Activated naive CD8-positive, alpha-beta T cell treated with anti-CD3 and anti-CD28 coated beads for 36 hours (primary cell): ENCODE results near the gene GALNT2. TPM values are rescaled to one million over a fixed set of nuclear protein-coding genes. Genes with fewer than 3 reads are reported as not detected.

Experiments
- DNase-seq: peaks from one replicate; pipeline ENCODE4 v3.0.0; 2021
- H3K27ac Mint-ChIP-seq: one replicate; pipeline ENCODE4 v1.8.0; 2022; ENCODE audit warnings: mild to moderate bottlenecking, moderate library complexity, mixed read lengths
- H3K27me3 Mint-ChIP-seq: one replicate; pipeline ENCODE4 v1.8.0; 2022; ENCODE audit warnings: mild to moderate bottlenecking, mixed read lengths
- H3K36me3 Mint-ChIP-seq: one replicate; pipeline ENCODE4 v1.8.0; 2021; ENCODE audit warnings: mild to moderate bottlenecking, mixed read lengths
- H3K4me1 Mint-ChIP-seq: one replicate; pipeline ENCODE4 v1.8.0; 2021; ENCODE audit warnings: mixed read lengths
- H3K4me3 Mint-ChIP-seq: one replicate; pipeline ENCODE4 v1.8.0; 2022; ENCODE audit warnings: mild to moderate bottlenecking, moderate library complexity, mixed read lengths
- H3K9me3 Mint-ChIP-seq: one replicate; pipeline ENCODE4 v1.8.0; 2022; ENCODE audit warnings: mixed read lengths
- total RNA-seq, 2 experiments: library from RNA; stranded (reverse); gene quantifications; one replicate each; pipeline ENCODE4 v1.2.3, GENCODE V29; 2021

The GALNT2 gene
- total RNA-seq, 2 experiments from 2014 or later, result 46.5 to 48.2 TPM

DNA sequence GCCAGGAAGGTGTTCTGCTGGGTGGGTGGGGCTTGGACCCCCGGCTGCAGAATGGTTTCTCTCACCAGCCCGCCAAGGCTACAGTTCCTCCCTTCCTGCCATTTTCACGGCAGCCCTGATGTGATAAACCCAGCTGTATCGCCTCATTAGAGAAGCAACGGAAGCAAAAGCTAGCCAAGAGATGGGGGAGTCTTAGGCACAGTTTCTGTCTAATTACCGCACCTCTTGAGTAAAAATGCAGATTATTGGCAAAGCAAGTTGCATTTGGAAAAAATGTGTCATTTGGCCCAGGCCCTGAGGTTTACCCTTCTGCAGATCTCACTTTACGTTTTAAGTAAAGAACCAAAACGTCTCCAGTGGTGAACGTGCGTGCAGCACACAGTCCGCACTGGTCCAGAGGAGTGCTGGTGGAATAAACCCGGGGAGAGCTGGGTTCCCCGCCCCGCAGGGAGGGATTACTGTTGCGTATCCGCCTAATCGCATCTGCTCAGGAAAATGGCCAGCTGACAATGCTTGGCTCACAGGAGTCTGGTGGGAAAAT is 109.9 kb downstream of the GALNT2 start:
- peak overlapping the region; percentile 50 for H3K27ac Mint-ChIP-seq
- H3K36me3 Mint-ChIP-seq, result peaks cover 32% of the 10 kb centered on the region
- DNase-seq, result peak; percentile 23
- no peak overlapping the region for H3K4me3 Mint-ChIP-seq
- no peaks in the 10 kb centered on the region for H3K9me3 Mint-ChIP-seq
- H3K4me1 Mint-ChIP-seq, result peaks cover 41% of the 10 kb centered on the region
- no peaks in the 10 kb centered on the region for H3K27me3 Mint-ChIP-seq

DNA sequence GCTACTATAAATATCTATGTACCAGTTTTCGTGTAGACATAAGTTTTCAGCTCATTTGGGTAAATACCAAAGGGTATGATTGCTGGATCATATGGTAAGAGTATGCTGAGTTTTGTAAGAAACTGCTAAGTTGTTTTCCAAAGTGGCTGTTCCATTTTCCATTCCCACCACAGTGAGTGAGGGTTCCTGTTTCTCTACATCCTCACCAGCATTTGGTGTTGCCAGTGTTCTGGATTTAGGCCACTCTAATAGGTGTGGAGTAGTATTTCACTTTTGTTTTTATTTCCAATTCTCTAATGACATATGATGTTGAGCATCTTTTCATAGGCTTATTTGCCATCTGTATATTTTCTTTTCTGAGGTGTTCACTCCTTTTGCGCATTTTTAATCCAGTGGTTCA is 112.2 kb downstream of the GALNT2 start:
- no peak overlapping the region for H3K27ac Mint-ChIP-seq
- peaks cover 42% of the 10 kb centered on the region for H3K36me3 Mint-ChIP-seq

DNA sequence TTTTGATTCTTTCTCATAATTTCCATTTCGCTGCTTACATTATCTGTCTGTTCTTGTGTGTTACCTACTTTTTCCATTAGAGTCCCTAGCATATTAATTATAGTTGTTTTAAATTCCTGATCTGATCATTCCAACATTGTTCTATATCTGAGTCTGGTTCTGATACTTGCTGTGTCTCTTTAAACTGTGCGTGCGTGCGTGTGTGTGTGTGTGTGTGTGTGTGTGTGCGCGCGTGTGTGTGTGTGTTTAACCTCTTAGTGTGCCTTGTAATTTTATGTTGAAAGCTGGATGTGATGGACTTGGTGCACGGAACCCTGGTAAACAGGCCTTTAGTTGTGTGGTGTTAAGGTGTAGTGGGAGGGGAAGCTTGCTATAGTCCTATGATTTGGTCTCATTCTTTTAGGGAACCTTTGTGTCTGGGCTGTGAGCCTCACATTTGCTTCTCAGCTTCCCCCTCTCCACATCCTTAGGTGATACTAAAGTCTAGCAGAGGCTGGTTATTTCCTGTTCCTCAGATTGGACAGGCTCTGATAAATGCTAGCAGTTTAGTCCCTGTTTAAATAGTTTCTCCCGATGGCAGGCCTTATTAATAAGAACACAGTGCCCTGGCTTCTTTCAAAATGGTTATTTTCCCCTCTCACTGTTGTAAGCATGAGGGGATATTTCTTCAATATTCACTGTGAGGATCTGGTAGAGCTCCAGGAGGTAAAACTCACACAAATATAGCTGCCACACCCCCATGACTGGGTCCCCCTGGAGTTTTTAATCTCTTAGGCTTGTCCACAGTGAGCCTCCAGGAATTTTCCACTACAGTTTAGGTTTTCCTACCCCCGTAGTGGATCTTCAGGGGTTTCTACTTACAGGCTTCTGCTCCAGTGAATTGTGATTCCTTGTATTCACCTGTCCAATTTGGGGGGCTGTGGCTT is 118.3 kb downstream of the GALNT2 start:
- no peak overlapping the region for H3K4me3 Mint-ChIP-seq
- DNase-seq, result no peak
- H3K9me3 Mint-ChIP-seq, result peaks cover 8% of the 10 kb centered on the region
- peaks cover 57% of the 10 kb centered on the region for H3K36me3 Mint-ChIP-seq
- H3K27ac Mint-ChIP-seq, result peak overlapping the region; percentile 19
- peaks cover 39% of the 10 kb centered on the region for H3K4me1 Mint-ChIP-seq
- no peaks in the 10 kb centered on the region for H3K27me3 Mint-ChIP-seq

More for the DNA sequence above, 112.2 kb downstream of the GALNT2 start:
- no peak overlapping the region for H3K4me3 Mint-ChIP-seq
- H3K27me3 Mint-ChIP-seq, result no peaks in the 10 kb centered on the region
- peaks cover 2% of the 10 kb centered on the region for H3K9me3 Mint-ChIP-seq
- peaks cover 34% of the 10 kb centered on the region for H3K4me1 Mint-ChIP-seq
- no peak for DNase-seq

DNA sequence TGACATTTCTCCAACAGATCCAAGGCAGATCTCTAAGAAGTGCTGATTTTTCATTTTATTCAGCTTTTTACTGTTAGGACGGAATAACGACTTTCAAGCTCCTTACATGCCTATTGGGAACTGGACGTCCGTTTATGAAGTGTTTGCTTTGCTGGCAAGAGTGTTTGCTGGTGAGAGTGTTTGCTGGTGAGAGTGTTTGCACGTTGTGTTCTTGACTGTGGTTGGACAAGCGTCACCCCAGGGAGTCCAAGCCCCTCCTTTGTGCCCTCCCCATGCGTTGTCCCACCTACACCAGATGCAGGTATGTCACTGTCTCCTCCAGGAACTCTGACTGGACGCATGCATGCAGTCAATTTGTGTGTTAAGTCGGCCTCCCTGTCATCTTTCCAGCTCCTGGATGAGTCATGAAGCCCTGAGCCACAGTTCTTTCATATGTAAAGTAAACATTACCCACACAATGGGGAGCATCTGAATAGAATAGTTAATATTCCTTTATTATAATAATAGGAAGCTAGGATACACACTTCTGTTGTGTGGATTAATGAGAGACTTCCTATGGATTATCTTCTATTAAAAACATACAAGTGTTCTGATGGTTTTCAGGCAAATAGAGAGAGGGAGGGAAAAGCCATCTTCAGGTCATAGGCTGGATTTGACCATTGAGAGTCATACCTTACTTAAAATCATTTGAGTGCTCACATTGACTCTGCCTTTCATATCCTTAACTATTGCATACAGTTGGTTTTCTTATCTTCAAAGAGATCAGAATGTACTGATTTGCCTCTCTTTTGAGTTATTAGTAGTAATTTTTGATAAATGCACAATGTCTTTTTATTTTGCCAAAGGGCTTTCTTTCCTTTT is 119.2 kb downstream of the GALNT2 start:
- no peaks in the 10 kb centered on the region for H3K27me3 Mint-ChIP-seq
- peaks cover 52% of the 10 kb centered on the region for H3K36me3 Mint-ChIP-seq
- peak; percentile 17 for DNase-seq
- H3K4me1 Mint-ChIP-seq, result peaks cover 48% of the 10 kb centered on the region
- peak overlapping the region; percentile 19 for H3K27ac Mint-ChIP-seq
- H3K4me3 Mint-ChIP-seq, result peak overlapping the region; percentile 5
- peaks cover 8% of the 10 kb centered on the region for H3K9me3 Mint-ChIP-seq

DNA sequence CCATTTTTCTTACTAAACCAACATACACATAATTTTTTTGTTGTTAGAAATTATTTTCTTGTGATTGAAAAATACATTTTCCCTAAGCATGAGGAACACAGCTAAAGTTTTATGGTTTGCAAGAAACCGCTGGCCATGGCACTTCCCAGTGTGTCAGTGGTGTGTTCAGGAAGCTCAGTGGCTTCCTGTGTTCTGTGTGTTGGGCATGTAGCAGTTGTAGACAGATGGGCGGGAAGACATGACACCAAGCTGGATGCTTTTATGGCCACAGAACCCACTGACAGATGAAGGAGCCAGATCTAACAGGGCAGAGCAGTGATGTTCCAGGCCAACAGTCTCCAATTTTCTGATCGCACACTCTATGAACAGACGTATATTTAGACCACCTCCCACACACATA is 119.8 kb downstream of the GALNT2 start:
- H3K4me1 Mint-ChIP-seq, result peaks cover 48% of the 10 kb centered on the region
- peaks cover 47% of the 10 kb centered on the region for H3K36me3 Mint-ChIP-seq
- peak overlapping the region; percentile 28 for H3K27ac Mint-ChIP-seq
- no peak for DNase-seq
- H3K9me3 Mint-ChIP-seq, result peaks cover 8% of the 10 kb centered on the region
- no peaks in the 10 kb centered on the region for H3K27me3 Mint-ChIP-seq
- no peak overlapping the region for H3K4me3 Mint-ChIP-seq

DNA sequence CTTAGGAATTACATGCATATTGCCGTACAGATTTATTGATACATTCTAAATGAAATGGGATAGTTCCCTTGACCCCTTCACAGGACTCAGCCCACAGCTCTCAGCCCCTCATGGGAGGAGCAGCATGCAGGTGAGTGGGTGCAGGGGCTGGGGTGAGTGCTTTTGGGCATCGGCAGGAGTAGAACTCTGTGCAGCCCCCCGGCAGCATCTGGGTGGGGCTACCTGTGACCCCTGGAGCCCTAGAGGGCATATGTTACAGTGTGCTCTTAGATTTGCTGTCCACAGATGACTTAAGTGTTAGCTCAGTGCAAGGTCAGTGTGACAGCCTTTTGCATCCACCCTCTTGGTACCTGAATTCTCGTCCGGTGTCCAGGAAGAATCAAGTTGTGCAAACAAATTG is 120.3 kb downstream of the GALNT2 start:
- peaks cover 47% of the 10 kb centered on the region for H3K36me3 Mint-ChIP-seq
- peak overlapping the region; percentile 28 for H3K27ac Mint-ChIP-seq
- H3K4me1 Mint-ChIP-seq, result peaks cover 50% of the 10 kb centered on the region
- no peak overlapping the region for H3K4me3 Mint-ChIP-seq
- peaks cover 8% of the 10 kb centered on the region for H3K9me3 Mint-ChIP-seq
- no peak for DNase-seq
- no peaks in the 10 kb centered on the region for H3K27me3 Mint-ChIP-seq

DNA sequence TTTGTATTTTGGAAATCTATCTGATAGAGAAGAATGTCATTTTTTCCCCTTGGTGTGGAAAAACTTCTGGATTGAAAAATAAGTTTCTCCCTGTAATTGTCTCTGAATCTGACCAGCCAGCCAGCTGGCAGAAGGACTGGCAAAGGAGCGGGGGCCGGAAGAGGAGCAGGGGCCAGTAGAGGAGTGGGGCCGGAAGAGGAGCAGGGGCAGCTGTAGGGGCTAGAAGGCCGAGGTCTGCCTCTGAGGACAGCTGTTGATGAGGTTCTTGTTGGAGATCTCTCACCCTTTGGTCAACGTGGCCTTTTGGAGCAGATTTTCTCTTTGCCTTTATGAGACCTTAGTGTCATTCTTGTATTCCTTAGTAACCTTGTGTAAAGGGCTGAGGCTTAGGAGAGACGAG is 121.8 kb downstream of the GALNT2 start:
- Mint-ChIP-seq H3K36me3 (peaks cover 44% of the 10 kb centered on the region), H3K9me3 (peaks cover 6% of the 10 kb centered on the region)

DNA sequence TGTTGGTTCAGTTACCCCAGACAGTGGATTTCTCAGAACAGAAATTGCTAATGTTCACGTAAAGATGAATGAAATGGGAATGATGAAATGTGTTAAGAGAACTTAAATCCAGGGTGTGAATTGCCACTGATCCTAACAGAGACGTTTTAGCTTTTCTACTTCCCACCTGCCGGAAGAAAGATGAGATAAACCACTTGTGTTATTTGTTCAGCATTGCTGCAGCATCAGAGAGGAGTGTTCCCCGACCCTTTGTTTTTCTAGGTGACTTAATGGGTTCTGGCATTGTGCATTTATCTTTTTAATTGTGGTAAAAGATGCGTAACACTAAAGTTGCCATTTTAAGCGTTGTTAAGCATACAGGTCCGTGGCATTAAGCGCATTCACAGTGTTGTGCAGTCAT is 122.3 kb downstream of the GALNT2 start:
- Mint-ChIP-seq H3K4me1 (peaks cover 49% of the 10 kb centered on the region), H3K36me3 (peaks cover 40% of the 10 kb centered on the region), H3K4me3 (no peak overlapping the region), H3K27ac (no peak overlapping the region), H3K9me3 (peaks cover 5% of the 10 kb centered on the region), H3K27me3 (no peaks in the 10 kb centered on the region)
- DNase-seq, result no peak

More for the DNA sequence above, 121.8 kb downstream of the GALNT2 start:
- H3K4me3 Mint-ChIP-seq, result no peak overlapping the region
- peaks cover 49% of the 10 kb centered on the region for H3K4me1 Mint-ChIP-seq
- H3K27me3 Mint-ChIP-seq, result no peaks in the 10 kb centered on the region
- H3K27ac Mint-ChIP-seq, result no peak overlapping the region
- no peak for DNase-seq

DNA sequence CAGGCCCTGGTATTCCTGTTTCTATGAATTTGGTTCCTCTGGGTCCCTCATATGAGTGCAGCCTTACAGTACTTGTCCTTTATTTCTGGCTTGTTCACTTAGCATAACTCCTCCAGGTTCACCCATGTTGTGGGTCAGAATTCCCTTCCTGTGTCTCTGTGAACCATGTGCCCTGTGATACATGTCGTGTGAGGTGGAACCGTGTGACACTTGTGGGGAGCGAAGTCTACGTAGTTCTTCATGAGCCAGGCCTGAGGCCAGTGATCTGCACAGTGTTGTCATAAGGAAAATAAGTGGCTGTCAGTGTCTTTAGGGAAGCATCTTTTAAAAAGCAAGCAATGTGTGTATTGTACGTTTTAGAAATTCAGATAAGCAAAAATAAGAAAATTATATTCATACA is 122.8 kb downstream of the GALNT2 start:
- Mint-ChIP-seq H3K27me3 (no peaks in the 10 kb centered on the region), H3K4me3 (no peak overlapping the region), H3K27ac (no peak overlapping the region), H3K4me1 (peaks cover 44% of the 10 kb centered on the region), H3K36me3 (peaks cover 36% of the 10 kb centered on the region), H3K9me3 (peaks cover under 1% of the 10 kb centered on the region)
- DNase-seq, result no peak

DNA sequence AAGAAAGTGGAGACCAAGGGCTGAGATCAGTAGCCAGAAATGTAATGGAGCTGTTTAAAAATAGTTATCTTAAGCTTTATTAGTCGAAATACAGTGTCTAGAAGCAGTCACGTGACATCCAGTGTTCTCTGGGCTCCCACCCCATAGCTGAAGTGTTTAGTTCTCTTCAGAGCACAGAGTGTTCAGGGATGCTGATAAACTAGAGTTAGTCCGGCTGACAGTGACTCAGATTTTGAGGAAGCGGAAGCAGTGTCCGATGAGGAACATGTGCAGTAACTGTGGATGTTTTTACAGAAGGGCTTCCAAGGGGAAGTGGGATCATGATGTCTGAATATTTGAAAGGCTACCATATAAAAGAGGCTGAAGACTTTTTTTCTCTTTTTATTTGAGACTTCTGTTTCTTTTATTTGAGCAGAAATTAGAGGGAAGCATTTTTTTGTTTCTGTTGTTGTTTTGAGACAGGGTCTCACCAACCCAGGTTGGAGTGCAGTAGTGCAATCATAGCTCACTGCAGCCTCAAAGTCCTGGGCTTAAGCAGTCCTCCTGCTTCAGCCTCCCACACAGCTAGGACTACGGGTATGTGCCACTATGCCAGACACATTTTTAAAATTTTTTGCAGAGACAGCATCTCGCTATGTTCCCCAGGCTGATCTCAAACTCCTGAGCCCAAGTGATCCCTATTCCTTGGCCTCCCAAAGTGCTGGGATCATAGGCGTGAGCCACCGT is 124.2 kb downstream of the GALNT2 start:
- no peak overlapping the region for H3K4me3 Mint-ChIP-seq

DNA sequence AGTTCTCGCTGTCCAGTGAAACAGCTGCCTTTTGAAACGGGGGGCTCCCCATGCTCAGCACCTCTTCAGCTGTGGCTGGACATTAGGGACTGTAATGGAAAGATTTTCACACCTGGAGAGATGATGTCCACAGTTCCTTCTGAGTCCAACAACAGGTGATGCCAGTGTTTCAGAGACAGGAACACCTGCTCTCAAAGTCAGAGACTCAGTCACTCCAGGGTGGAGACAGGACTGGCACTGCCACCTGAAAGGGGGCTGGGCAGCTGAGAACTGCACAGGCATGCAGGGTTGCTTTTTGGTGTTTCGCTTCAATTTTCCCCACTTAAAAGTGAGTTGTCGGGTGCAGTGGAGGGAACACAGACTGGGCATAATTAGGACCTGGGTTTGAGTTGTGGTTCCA is 124.8 kb downstream of the GALNT2 start:
- H3K4me1 Mint-ChIP-seq, result peaks cover 25% of the 10 kb centered on the region
- no peaks in the 10 kb centered on the region for H3K27me3 Mint-ChIP-seq
- peaks cover 26% of the 10 kb centered on the region for H3K36me3 Mint-ChIP-seq
- DNase-seq, result no peak
- no peak overlapping the region for H3K4me3 Mint-ChIP-seq
- no peaks in the 10 kb centered on the region for H3K9me3 Mint-ChIP-seq
- no peak overlapping the region for H3K27ac Mint-ChIP-seq

More for the DNA sequence above, 124.2 kb downstream of the GALNT2 start:
- Mint-ChIP-seq H3K36me3 (peaks cover 28% of the 10 kb centered on the region), H3K27me3 (no peaks in the 10 kb centered on the region), H3K4me1 (peaks cover 30% of the 10 kb centered on the region), H3K9me3 (no peaks in the 10 kb centered on the region), H3K27ac (peak overlapping the region; percentile 8)
- no peak for DNase-seq

DNA sequence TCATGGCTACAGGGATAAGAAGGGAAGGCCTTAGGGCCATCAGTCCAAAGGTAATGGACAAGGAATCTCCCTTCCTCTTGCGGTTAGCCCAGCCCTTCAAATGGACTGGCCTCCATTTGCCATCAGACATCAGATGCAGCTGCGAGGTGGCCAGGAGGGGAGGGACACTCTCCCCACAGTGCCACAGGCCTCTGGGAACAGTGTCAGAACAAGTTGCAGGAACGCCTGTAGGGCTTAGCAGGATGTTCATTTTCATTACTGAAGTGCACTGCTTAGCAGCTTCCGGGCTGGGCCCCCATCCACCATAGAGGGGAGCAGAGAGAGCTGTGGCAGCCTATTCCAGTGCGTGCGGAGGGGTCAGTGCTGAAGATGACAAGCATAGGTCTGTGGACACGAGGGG is 127.5 kb downstream of the GALNT2 start:
- Mint-ChIP-seq H3K27me3 (no peaks in the 10 kb centered on the region), H3K4me3 (no peak overlapping the region), H3K27ac (no peak overlapping the region), H3K9me3 (no peaks in the 10 kb centered on the region), H3K4me1 (peaks cover 21% of the 10 kb centered on the region), H3K36me3 (peaks cover 14% of the 10 kb centered on the region)
- DNase-seq, result no peak

DNA sequence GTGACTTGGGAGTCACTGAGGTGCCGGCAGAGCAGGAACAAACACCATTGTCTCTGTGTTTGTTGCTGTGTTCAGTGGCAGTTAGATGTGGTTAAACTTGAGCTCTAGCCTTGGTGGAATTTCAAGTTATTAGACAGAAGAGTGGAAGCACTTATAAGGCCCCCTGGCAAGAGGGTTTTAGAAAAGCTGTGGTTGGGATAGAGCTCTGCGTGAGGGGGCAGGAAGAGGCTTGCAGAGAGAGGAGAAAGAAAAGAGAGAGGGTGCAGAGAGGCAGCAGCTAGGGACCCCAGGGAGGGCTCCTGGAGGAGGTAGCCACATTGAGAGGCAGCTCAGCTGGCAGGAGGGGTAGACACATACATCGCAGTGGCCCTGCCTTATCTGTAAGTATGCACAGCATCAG is 128.2 kb downstream of the GALNT2 start:
- no peak for DNase-seq
- Mint-ChIP-seq H3K27ac (peak overlapping the region; percentile 21), H3K36me3 (peaks cover 11% of the 10 kb centered on the region), H3K4me1 (peaks cover 18% of the 10 kb centered on the region), H3K27me3 (no peaks in the 10 kb centered on the region), H3K9me3 (no peaks in the 10 kb centered on the region), H3K4me3 (no peak overlapping the region)

DNA sequence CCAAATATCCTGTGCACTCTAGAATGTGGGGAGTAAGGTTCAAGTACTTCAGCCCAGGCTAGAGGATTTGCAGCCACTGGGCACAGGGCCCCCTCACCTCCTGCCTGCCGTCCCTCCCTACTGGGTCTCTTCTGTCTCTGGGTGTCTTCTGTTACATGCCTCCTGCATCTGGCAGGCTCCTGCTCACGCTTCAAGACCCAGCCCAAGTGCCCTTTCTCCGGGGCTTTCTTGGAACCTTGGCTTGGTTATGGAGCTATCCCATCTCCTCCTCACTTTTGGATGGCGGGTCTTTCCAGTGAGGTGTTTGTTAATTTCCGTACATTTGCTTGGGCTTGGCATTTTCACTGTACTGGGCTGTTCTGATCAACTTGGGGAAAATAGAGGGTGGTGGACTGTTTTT is 129.0 kb downstream of the GALNT2 start:
- no peaks in the 10 kb centered on the region for H3K9me3 Mint-ChIP-seq
- H3K36me3 Mint-ChIP-seq, result peaks cover 8% of the 10 kb centered on the region
- DNase-seq, result no peak
- H3K4me1 Mint-ChIP-seq, result peaks cover 10% of the 10 kb centered on the region
- no peak overlapping the region for H3K4me3 Mint-ChIP-seq
- no peaks in the 10 kb centered on the region for H3K27me3 Mint-ChIP-seq
- H3K27ac Mint-ChIP-seq, result no peak overlapping the region
